GM12873 (cell line): ENCODE data around the gene C21orf58.

ENCODE experiments used
- CTCF ChIP-seq: IDR thresholded peaks from 2 replicates; pipeline ENCODE4 v1.5.1; 2012; ENCODE audit warnings: low read depth, mild to moderate bottlenecking, moderate library complexity, low read length, control low read depth; ENCODE audit not compliant: insufficient read depth; ENCODE audit errors: missing control alignments

C21orf58 gene

GRCh38 chr21:46308431-46308830, 15.2 kb downstream of the C21orf58 start:
- TF ChIP-seq CTCF, result no peak

- TF ChIP-seq CTCF, result no peak
Measured at GRCh38 chr21:46307625-46308024, 16.0 kb downstream of the C21orf58 start.

GRCh38 chr21:46304955-46305354, 18.7 kb downstream of the C21orf58 start:
- no peak for TF ChIP-seq CTCF

GRCh38 chr21:46304437-46304836, 19.2 kb downstream of the C21orf58 start:
- no peak for TF ChIP-seq CTCF

GRCh38 chr21:46301759-46302158, 21.9 kb downstream of the C21orf58 start:
- no peak for TF ChIP-seq CTCF

- no peak for TF ChIP-seq CTCF
Measured at GRCh38 chr21:46299167-46299566, 24.5 kb downstream of the C21orf58 start.

- TF ChIP-seq CTCF, result no peak
Measured at GRCh38 chr21:46297338-46298271, 26.1 kb downstream of the C21orf58 start.
